SK-N-SH (cell line): ENCODE measurements around the gene PROM1. TPM values are rescaled to one million over a fixed set of nuclear protein-coding genes. Genes with fewer than 3 reads are reported as not detected.

Source experiments
- CTCF ChIA-PET: fragments of 300-600, 350-600 bp; formaldehyde crosslinking; extraction: SDS; loops from one replicate; lab custom pipeline; 2021; lab: Yijun Ruan, JAX
- POLR2A ChIA-PET: fragments of 350-600 bp; sonication (Branson Sonifier 250); formaldehyde crosslinking; extraction: SDS; loops from one replicate; lab custom pipeline; 2020; ENCODE audit warnings: antibody characterized with exemption, inconsistent platforms; lab: Yijun Ruan, JAX
- DNase-seq: peaks from one replicate; pipeline ENCODE4 v3.0.0; 2012
- H2AFZ ChIP-seq: fragments of 200-600 bp; sonication (generic); 2 replicates; pipeline ENCODE4 v1.8.1; 2016; ENCODE audit warnings: antibody characterized with exemption, mild to moderate bottlenecking, low read depth
- H3F3A ChIP-seq: fragments of 200-600 bp; sonication (generic); replicated peaks from 2 replicates; pipeline ENCODE3; 2016; ENCODE audit warnings: antibody characterized with exemption, mild to moderate bottlenecking; ENCODE audit not compliant: insufficient read depth
- H3K27ac ChIP-seq, 2 experiments: fragments of 200-500 bp in 1 of 2; fragments of 200-600 bp in 1 of 2; sonication (Bioruptor generic) in 1 of 2; sonication (generic), shearing (Covaris generic) in 1 of 2; 2 replicates each; pipeline versions ENCODE4 v1.5.1 to v1.6.1; 2014 to 2016; ENCODE audit warnings: low read depth in 2 of 2, inconsistent platforms in 1 of 2, low read length in 1 of 2, mild to moderate bottlenecking in 1 of 2, mixed read lengths in 1 of 2
- H3K27me3 ChIP-seq: fragments of 200-600 bp; sonication (generic), shearing (Covaris generic); 2 replicates; pipeline ENCODE4 v1.6.1; 2016; ENCODE audit warnings: mixed run types; ENCODE audit not compliant: insufficient read depth
- H3K36me3 ChIP-seq, 2 experiments: fragments of 200-500 bp in 1 of 2; fragments of 200-600 bp in 1 of 2; sonication (Bioruptor generic) in 1 of 2; sonication (generic) in 1 of 2; replicated peaks in 1 of 2; 2 replicates each; pipeline versions ENCODE3 to v1.5.1; 2014 to 2016; ENCODE audit warnings: low read length in 1 of 2, mild to moderate bottlenecking in 1 of 2; ENCODE audit not compliant: insufficient read depth in 2 of 2, control insufficient read depth in 1 of 2
- H3K4me1 ChIP-seq, 2 experiments: fragments of 200-500 bp in 1 of 2; fragments of 200-600 bp in 1 of 2; sonication (Bioruptor generic) in 1 of 2; sonication (generic), shearing (Covaris generic) in 1 of 2; 2 replicates each; pipeline versions ENCODE4 v1.5.1 to v1.6.1; 2014 to 2016; ENCODE audit warnings: low read depth in 1 of 2, low read length in 1 of 2, mixed run types in 1 of 2; ENCODE audit not compliant: insufficient read depth in 2 of 2, control insufficient read depth in 1 of 2
- H3K4me2 ChIP-seq: fragments of 200-600 bp; sonication (generic), shearing (Covaris generic); 2 replicates; pipeline ENCODE4 v1.6.1; 2017; ENCODE audit warnings: mixed run types
- H3K4me3 ChIP-seq, 2 experiments: fragments of 200-500 bp in 1 of 2; fragments of 200-600 bp in 1 of 2; sonication (Bioruptor generic) in 1 of 2; sonication (generic), shearing (Covaris generic) in 1 of 2; 2 replicates each; pipeline versions ENCODE4 v1.5.1 to v1.8.1; 2014 to 2016; ENCODE audit warnings: low read depth in 2 of 2, inconsistent platforms in 1 of 2, low read length in 1 of 2, mild to moderate bottlenecking in 1 of 2, mixed read lengths in 1 of 2, moderate library complexity in 1 of 2
- H3K79me2 ChIP-seq: fragments of 200-600 bp; sonication (generic); 2 replicates; pipeline ENCODE4 v1.8.1; 2017; ENCODE audit warnings: mild to moderate bottlenecking; ENCODE audit not compliant: insufficient read depth
- H3K9ac ChIP-seq: fragments of 200-600 bp; sonication (generic); 2 replicates; pipeline ENCODE4 v1.6.1; 2017; ENCODE audit warnings: mixed run types
- H3K9me2 ChIP-seq: fragments of 200-600 bp; sonication (generic); 2 replicates; pipeline ENCODE4 v1.6.1; 2017; ENCODE audit warnings: mixed run types
- H3K9me3 ChIP-seq: fragments of 200-600 bp; sonication (generic); 2 replicates; pipeline ENCODE4 v1.6.1; 2017; ENCODE audit warnings: mixed run types, mild to moderate bottlenecking, moderate library complexity
- H4K20me1 ChIP-seq: fragments of 200-600 bp; sonication (generic); 2 replicates; pipeline ENCODE4 v1.6.1; 2017; ENCODE audit warnings: mild to moderate bottlenecking, mixed run types; ENCODE audit not compliant: insufficient read depth
- CHD2 ChIP-seq: fragments of 150-350 bp; IDR thresholded peaks from 2 replicates; pipeline ENCODE4 v1.6.1; 2018; ENCODE audit warnings: low read length; ENCODE audit not compliant: partially characterized antibody
- EZH2phosphoT487 ChIP-seq: fragments of 200-600 bp; sonication (generic); IDR thresholded peaks from 2 replicates; pipeline ENCODE4 v1.6.1; 2017; ENCODE audit warnings: low read depth, mixed run types, mild to moderate bottlenecking, antibody characterized with exemption, moderate library complexity, borderline replicate concordance
- FOSL2 ChIP-seq: IDR thresholded peaks from 2 replicates; pipeline ENCODE4 v1.4.0; 2012; ENCODE audit warnings: low read depth, mild to moderate bottlenecking, moderate library complexity, borderline replicate concordance
- FOXJ3 ChIP-seq: sonication (generic); formaldehyde crosslinking; IDR thresholded peaks from 2 replicates; pipeline ENCODE4 v1.5.1; 2020; ENCODE audit warnings: mild to moderate bottlenecking, missing genetic modification reagents
- GABPA ChIP-seq: IDR thresholded peaks from 2 replicates; pipeline ENCODE4 v1.4.0; 2012; ENCODE audit warnings: low read depth, mild to moderate bottlenecking
- GATA2 ChIP-seq: sonication (generic); formaldehyde crosslinking; IDR thresholded peaks from 2 replicates; pipeline ENCODE4 v1.5.0; 2020; ENCODE audit warnings: mild to moderate bottlenecking, missing genetic modification reagents
- NFIC ChIP-seq: IDR thresholded peaks from 2 replicates; pipeline ENCODE4 v1.4.0; 2012; ENCODE audit warnings: borderline replicate concordance
- NRF1 ChIP-seq: IDR thresholded peaks from 2 replicates; pipeline ENCODE4 v1.6.1; 2012; ENCODE audit warnings: low read depth, mild to moderate bottlenecking, low read length
- RAD21 ChIP-seq: IDR thresholded peaks from 2 replicates; pipeline ENCODE4 v1.6.1; 2012; ENCODE audit warnings: mild to moderate bottlenecking, low read length
- RFX5 ChIP-seq: IDR thresholded peaks from 2 replicates; pipeline ENCODE4 v1.6.1; 2012; ENCODE audit warnings: mild to moderate bottlenecking, improper control_type of control experiment, low read length
- TAF1 ChIP-seq: IDR thresholded peaks from 2 replicates; pipeline ENCODE4 v1.6.1; 2012; ENCODE audit warnings: low read depth, mild to moderate bottlenecking, low read length, moderate library complexity, borderline replicate concordance
- TCF12 ChIP-seq: IDR thresholded peaks from 2 replicates; pipeline ENCODE4 v1.4.0; 2012
- TEAD4 ChIP-seq: IDR thresholded peaks from 2 replicates; pipeline ENCODE4 v1.4.0; 2012; ENCODE audit warnings: mild to moderate bottlenecking, borderline replicate concordance; ENCODE audit not compliant: insufficient read depth
- WGBS: methylation state at CpG from one replicate; pipeline ENCODE4 v1.1.6; 2017; ENCODE audit warnings: low lambda C conversion rate; 5-methylcytosine and 5-hydroxymethylcytosine counted together
- polyA plus RNA-seq, 3 experiments: library from polyadenylated mRNA; depleted of rRNA; stranded (reverse); fragments of >200 nt; gene quantifications; 2 replicates each; pipeline ENCODE4 v1.2.3, GENCODE V29; 2012
- TF ChIP-seq, protein P1 (sequence below): fragments of 150-350 bp; IDR thresholded peaks from 2 replicates; pipeline ENCODE4 v1.6.1; 2016; ENCODE audit warnings: mild to moderate bottlenecking, low read depth, low read length
- TF ChIP-seq, protein P2 (sequence below): IDR thresholded peaks from 2 replicates; pipeline ENCODE4 v1.4.0; 2012; ENCODE audit warnings: low read depth, borderline replicate concordance

PROM1 gene
- polyA plus RNA-seq, 1 of the 3 experiments (the other 2 are of a cell fraction): not detected

DNA sequence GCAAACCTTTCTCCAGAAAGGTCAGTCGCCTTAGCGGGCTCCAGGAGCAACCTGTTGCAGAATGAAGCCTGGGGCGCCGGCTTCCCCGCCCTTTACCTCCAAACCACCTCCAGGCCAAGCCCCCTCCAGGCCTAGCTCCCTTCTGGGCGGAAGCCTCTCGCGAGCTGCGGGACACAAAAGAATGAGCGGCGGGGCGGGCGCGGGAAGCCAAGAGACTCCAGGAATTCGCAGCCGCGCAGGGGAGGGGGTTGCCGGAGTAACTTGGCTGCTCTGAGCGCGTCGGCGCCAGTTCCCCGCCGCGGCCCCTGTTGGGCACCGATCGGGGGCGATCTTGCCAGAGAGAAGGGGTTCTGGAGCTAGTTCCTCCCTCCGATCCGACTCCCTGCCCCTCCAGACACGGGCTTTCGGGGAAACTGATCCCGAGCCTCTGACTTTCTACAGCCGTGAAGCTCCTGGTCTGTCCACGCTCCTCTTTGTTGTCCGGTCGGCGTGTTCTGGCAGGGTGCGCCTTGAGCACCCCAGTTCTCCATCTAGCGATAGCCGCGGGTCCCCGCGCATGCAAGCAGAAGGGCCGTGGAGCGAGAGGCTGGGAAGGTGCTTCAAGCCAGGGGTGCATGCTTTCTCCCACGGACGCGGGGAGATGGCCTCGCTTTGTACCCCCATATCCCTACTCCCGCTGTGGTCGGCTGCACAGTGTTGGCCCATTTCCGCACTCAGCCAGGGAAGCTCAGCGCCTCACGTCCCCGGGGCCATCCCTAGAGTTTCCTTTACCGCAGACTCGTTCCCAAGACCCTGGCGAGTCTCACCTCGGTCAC lies 1.2 kb downstream of the PROM1 start:
- CTCF ChIA-PET: interaction anchor here (1.0 to 2.1 kb wide), 8 partner anchors 9 to 277 kb away, joined by 3 to 6 read pairs (median 3); no protein-coding TSS in a partner anchor

DNA sequence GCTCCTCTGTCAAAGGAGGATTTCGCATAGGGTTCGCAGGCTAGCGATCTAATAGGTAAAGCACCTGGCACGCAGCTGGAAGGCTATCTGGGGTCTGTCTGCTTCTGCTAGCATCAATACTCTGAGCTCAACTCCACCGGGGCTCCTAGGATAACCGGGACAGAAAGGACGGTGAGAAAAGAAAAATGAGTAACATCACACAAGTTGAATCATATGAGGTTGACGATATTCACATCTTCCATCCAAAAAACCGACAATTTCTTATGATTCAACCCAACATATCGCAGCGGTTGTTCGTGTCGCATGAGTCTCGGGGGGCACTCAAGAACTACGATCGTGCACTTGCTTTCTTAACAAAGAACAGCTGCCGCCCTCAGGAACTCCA lies 1.8 kb downstream of the PROM1 start:
- Histone ChIP-seq H3K9ac (no peak overlapping the region), H3K36me3 (no peaks in the 10 kb centered on the region), H3K4me3 (peak overlapping the region; percentile 46), H2AFZ (peak overlapping the region; percentile 24; the same call in 1 of the 2 replicates), H3K9me2 (no peaks in the 10 kb centered on the region), H3K9me3 (no peaks in the 10 kb centered on the region), H3K27ac (no peak overlapping the region), H3K79me2 (no peaks in the 10 kb centered on the region), H3F3A (no peaks in the 10 kb centered on the region), H3K4me1 (peaks cover 0 to 10% of the 10 kb centered on the region in 2 experiments; a peak in 1 of 4 replicates), H3K4me2 (peak overlapping the region; percentile 78), H4K20me1 (no peaks in the 10 kb centered on the region), H3K27me3 (peaks cover 39% of the 10 kb centered on the region)
- ChIA-PET CTCF (interaction anchor here (1.0 to 2.1 kb wide), 3 partner anchors 10 to 45 kb away, joined by 3 to 6 read pairs (median 5); no protein-coding TSS in a partner anchor), POLR2A (no interaction called here)
- TF ChIP-seq, protein P1, sequence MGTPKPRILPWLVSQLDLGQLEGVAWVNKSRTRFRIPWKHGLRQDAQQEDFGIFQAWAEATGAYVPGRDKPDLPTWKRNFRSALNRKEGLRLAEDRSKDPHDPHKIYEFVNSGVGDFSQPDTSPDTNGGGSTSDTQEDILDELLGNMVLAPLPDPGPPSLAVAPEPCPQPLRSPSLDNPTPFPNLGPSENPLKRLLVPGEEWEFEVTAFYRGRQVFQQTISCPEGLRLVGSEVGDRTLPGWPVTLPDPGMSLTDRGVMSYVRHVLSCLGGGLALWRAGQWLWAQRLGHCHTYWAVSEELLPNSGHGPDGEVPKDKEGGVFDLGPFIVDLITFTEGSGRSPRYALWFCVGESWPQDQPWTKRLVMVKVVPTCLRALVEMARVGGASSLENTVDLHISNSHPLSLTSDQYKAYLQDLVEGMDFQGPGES: no peak
- 0 out of 2 replicates have a peak, but pooled peaks have one; percentile 64 for TF ChIP-seq EZH2phosphoT487
- no peak for TF ChIP-seq FOXJ3 (CRISPR knock-in tag)
- peak; percentile 27 for DNase-seq
- WGBS: 19% methylated on average over 17 of the region's 17 CpGs

More for the DNA sequence above, 1.2 kb downstream of the PROM1 start:
- Histone ChIP-seq H4K20me1 (no peaks in the 10 kb centered on the region), H3K27ac (no peak overlapping the region), H3K9me2 (no peaks in the 10 kb centered on the region), H3K4me3 (peak overlapping the region; percentile 46), H3K4me2 (peak overlapping the region; percentile 78), H3K9me3 (no peaks in the 10 kb centered on the region), H2AFZ (peak overlapping the region; percentile 24; the same call in 1 of the 2 replicates), H3K36me3 (no peaks in the 10 kb centered on the region), H3F3A (no peaks in the 10 kb centered on the region), H3K4me1 (peaks cover 0 to 10% of the 10 kb centered on the region in 2 experiments; a peak in 1 of 4 replicates), H3K27me3 (peaks cover 39% of the 10 kb centered on the region), H3K9ac (no peak overlapping the region)
- POLR2A ChIA-PET: no interaction called here
- 7% methylated on average over 7 of the region's 60 CpGs for WGBS
- DNase-seq: peak; percentile 73
- peak; percentile 59 for TF ChIP-seq CHD2
- no peak for TF ChIP-seq TAF1
- TF ChIP-seq, all 33 proteins: peak for 1
- H3K79me2 ChIP-seq: no peaks in the 10 kb centered on the region

DNA sequence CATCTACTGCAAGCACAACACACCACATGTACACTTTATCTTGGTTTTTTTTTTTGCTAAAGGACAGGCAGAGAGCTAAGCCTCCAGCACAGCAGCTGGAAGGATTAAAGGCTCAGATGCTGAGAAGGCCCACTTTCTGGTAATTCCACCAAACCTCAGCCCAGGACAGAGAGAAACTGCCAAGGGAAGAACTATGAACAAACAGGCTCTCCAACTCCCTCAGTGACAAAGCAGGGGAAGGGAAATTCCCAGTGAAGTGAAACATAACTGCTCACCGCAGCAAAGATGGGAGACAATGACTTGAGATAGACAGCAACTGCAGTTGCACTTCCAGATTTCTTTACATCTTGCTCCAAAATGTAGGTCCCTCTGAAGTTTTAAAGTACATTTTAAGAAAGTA lies 4.8 kb downstream of the PROM1 start:
- ChIA-PET POLR2A (no interaction called here), CTCF (interaction anchor here (0.6 to 0.7 kb wide), 2 partner anchors 135 to 184 kb away, joined by 3 read pairs; no protein-coding TSS in a partner anchor)
- H3K4me2 ChIP-seq: no peak overlapping the region
- H3K4me1 ChIP-seq: peaks cover 0 to 10% of the 10 kb centered on the region in 2 experiments; a peak in 2 of 4 replicates
- H3K9ac ChIP-seq: no peak overlapping the region
- H4K20me1 ChIP-seq: no peaks in the 10 kb centered on the region
- no peaks in the 10 kb centered on the region for H3K36me3 ChIP-seq
- 76% methylated on average over 1 of the region's 1 CpG for WGBS
- H3K79me2 ChIP-seq: no peaks in the 10 kb centered on the region
- H3K27ac ChIP-seq: no peak overlapping the region
- peaks cover 31% of the 10 kb centered on the region for H3K27me3 ChIP-seq
- no peak overlapping the region for H2AFZ ChIP-seq
- no peaks in the 10 kb centered on the region for H3K9me2 ChIP-seq
- no peaks in the 10 kb centered on the region for H3K9me3 ChIP-seq
- H3F3A ChIP-seq: no peaks in the 10 kb centered on the region
- DNase-seq: no peak
- H3K4me3 ChIP-seq: no peak overlapping the region
- TF ChIP-seq EZH2phosphoT487 (no peak), FOSL2 (no peak), NRF1 (no peak), GATA2 (CRISPR knock-in tag) (no peak), RAD21 (no peak), GABPA (no peak), TAF1 (no peak), TCF12 (no peak), TEAD4 (no peak), NFIC (no peak), RFX5 (no peak)
- TF ChIP-seq, protein P1: no peak
- TF ChIP-seq, protein P2, sequence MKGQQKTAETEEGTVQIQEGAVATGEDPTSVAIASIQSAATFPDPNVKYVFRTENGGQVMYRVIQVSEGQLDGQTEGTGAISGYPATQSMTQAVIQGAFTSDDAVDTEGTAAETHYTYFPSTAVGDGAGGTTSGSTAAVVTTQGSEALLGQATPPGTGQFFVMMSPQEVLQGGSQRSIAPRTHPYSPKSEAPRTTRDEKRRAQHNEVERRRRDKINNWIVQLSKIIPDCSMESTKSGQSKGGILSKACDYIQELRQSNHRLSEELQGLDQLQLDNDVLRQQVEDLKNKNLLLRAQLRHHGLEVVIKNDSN: no peak
